DMS79 treated with DMSO at 0.1 percent for 48 hours (cell line): ENCODE results near the gene SAE1.

ENCODE experiments used
- DNase-seq: peaks from one replicate; lab custom pipeline; 2025; lab: John Stamatoyannopoulos, UW

Gene SAE1

GRCh38 chr19:47221080-47221841 is 90.6 kb downstream of the SAE1 start:
- DNase-seq = no peak

DNA sequence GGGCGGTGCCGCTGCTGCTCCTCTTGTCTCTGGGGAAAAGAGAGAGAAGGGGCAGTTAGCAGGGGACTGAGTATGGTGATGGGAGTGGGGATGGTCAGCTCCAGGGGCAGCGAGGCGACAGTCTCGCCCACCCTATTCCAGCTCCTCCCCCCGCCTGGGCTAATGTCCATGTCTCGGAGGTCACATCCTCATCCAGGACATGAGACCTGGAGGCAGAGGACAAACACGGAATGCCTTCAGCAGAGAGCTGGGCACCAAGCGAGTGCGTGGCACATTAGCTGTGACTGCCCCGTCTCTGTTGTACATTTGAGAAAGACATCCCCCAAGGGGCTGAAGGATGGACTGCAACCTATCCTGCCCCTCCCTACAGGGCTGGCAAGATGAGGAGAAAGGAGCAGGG is 91.3 kb downstream of the SAE1 start:
- no peak for DNase-seq

DNA sequence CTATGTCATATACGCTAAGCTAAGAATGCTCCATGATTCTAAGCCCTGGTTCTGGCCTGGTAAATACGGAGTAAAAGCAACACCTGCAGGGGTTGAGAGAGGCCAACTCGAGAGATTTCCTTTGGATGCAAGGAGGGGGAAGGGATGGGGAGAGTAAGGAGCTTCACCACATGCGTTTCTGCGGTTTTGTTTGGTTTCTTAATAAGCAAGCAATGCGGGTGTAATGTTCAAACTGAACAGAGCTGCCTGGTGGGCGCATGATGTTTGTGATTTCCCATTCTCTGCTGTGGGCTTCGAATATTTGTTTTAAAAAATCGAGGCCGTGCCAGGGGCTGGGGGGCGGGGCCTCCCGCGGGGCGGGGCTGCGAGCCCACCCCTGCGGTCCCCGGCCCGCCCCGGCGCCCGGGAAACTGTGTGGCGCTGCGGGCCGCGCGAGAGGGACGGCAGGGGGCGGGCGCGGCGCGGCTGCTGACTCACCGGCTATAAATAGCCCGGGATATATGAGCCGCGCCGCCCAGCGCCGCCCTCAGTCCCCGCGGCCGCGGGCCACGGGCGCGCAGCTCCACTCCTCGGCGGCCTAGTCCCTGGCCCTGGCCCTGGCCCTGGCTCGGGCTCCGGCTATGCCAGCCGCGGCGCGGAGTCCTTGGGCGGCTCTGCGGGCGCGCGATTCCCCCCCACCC is 95.3 kb downstream of the SAE1 start:
- DNase-seq = peak; percentile 79

DNA sequence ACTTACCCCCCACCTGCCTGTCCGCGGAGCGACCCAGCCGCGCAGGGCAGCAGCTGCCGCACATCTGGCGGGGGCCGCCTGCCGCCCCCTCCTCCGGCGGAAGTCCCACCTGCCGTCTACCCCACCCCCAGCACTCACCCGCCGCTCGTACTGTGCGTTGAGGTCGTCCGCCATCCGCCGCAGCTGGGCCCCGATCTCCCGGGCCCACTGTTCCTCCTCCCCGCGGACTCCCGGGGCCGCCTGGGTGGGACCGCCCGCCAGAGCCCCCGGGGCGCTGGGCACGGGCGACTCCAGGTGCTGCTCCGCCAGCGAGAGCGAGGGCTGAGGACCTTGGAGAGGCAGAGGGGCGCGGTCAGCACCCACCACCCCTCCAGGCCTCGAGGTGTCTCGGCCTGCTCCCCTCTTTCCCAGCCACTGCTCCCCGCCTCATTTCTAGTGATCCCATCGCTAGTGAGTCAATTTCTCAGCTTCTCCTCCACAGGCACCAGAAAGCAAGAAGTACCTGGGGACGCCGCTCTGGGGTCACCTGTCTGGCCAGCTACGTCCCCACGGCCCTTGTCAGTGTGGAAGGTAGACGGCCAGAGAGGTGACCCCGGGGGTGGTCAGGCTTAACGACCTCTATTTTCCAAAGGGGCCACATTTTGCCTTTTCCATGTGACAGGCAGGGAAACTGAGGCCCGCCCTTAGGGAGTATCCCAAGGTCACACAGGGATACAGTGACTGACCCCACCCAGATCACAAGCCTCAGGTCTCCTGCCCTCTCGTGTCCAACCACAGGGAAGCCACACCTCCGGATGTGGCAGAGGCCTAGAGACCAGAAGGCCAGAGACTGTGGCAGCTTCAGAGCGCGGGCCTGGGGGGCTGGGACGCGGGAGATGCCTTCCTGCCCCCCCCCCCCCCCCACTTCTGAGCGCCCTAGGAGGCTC is 96.1 kb downstream of the SAE1 start:
- DNase-seq = peak; percentile 54

DNA sequence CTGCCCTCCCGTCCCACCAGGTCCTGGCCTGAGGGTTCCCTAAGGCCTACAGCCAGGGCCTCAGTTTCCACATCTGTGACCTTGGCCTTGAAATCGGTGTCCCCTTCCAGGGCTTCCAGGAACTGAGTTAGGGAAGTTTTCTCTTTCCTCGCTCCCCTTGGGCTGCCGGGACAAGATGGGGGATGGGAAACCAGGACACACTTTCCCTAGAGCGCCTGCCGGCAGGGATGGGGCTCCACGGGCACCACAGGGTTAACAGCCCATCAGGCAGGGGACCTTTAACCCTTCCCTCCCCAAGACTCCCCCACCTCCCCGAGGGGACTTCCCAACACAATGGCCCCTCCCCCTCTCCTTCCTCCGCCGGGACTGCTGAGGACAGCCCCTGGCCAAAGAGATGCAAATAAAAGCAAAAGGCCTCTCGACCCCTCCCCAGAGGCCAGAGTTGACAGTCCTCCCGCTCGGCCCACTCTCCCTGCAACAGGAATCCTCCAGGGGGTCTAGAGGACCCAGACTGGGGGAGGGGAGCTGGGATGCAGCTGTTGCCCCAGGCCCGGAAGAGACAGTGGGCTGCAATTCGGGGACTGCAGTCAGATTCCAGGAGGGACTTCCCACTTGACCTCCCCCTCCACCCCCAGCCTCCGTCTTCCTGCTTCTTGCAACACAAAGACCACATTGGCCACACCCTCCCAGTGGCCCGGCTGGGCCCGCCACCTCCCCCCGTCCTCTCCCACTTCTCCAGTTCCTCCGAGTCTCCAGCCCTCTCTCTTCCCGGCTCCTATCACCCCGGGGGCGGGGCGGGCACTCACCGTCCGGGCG is 96.9 kb downstream of the SAE1 start:
- DNase-seq = peak; percentile 53

- peak; percentile 11 for DNase-seq
Measured at GRCh38 chr19:47228168-47228936, 97.7 kb downstream of the SAE1 start.

- DNase-seq = no peak
Measured at GRCh38 chr19:47228937-47229675, 98.5 kb downstream of the SAE1 start.

DNA sequence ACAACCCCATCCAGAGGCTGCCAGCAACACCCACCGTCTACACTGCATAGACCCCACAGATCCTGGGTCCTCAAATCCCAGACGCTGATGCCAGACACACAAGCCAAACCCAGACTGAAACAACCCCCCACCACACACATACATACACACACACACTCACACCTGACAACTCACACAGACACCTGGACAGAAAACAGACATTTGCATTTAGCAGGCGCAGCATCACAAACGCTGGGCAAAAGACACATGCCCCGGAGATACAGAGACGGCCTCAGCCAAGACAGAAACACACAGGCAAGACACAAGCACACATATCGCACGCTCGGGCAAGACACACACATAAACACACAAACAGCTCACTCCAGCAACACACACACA is 99.0 kb downstream of the SAE1 start:
- peak; percentile 4 for DNase-seq

- DNase-seq = no peak
Measured at GRCh38 chr19:47230054-47230920, 99.7 kb downstream of the SAE1 start.

GRCh38 chr19:47230921-47231214 is 100.2 kb downstream of the SAE1 start, which contains the start of gene BBC3:
BBC3 (minus strand) TSS chr19:47231199; CDS start chr19:47228431, 2,768 bp downstream.
- no peak for DNase-seq

DNA sequence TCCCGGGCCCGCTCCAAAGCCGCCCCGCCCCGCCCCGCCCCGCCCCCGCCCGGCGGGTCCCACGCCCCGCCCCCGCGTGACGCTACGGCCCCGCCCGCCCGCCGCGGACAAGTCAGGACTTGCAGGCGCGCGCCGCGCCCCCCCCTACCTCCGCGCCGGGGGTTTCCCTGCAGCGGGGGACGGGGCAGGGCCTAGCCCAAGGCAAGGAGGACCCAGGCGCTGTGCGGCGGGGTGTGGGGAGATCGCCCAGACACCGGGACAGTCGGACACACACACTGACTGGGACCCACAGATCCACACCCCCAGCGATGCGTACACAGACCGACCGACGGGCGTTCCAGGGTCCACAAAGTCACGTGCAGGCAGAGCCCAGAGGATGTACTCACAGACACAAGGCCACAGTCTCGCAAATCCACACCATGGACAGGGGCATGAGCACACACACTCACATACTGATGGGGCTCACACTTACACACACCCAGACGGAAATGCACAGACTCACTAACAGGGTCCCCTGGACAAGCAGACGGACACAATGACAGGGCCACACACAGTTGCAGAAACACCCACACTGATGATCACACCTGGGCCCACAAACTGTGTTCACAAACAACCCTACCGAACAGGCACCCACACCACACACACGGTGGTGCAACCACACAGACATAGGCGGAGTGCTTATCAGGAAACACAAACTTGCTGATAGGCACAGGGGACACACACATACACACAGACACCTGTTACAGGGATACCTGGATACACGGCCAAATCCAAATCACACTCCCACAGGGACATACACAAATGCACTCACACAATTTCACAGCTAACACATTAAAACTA is 100.8 kb downstream of the SAE1 start:
- peak; percentile 22 for DNase-seq

DNA sequence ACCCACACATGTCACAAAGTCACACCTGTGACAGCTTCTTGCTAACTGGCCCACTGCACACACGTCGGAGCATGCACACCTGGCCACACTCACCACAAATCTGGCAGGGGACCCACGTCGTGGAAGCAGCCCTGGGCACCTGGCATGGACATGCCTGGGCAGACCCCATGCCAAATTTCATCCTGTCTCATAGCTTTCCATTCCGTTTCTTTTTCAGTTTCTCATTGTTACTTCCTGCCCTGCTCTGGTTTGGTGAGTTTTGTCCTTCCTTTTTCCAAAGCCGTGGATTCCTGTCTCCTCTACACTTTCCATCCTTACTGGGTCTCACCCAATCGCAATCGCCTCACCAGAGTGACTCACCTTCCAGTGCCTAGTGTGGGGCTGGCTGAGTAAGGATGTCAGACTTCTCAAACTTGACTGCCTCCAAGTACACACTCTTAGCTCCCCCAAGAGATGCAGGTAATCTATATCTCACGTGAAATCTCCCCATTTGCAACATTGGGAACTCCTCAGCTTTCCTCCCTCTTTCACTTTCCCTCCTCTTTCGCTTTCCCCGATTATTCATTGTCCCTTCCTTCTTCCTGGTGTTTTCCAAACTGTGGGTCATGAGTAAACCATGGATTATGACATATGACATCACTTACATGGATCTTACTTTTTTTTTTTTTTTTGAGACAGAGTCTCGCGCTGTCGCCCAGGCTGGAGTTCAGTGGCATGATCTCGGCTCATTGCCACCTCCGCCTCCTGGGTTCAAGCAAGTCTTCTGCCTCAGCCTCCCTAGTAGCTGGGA is 102.0 kb downstream of the SAE1 start:
- peak; percentile 15 for DNase-seq

DNA sequence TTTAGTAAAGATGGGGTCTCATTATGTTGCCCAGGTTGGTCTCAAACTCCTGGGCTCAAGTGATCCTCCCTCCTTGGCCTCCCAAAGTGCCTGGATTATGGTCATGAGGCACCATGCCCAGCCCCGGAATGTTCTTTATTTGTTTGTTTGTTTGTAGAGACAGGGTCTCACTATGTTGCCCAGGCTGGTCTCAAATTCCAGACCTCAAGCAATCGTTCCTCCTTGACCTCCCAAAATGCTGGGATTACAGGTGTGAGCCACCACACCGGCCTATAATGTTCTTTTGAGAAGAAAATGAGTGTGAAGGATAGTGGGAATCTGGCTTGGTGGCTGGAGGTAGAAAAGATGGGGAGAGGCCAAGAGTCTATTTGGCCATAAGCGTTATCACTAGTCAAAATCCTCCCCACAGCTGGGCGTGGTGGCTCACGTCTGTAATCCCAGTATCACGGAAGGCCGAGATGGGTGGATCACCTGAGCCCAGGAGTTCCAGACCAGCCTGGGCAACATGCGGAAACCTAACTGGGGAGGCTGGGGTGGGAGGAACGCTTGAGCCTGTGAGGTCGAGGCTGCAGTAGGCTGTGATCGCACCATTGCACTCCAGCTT is 105.5 kb downstream of the SAE1 start:
- DNase-seq = no peak

- no peak for DNase-seq
Measured at GRCh38 chr19:47239152-47239551, 108.5 kb downstream of the SAE1 start.

GRCh38 chr19:47239610-47240296 is 109.1 kb downstream of the SAE1 start:
- peak; percentile 55 for DNase-seq

GRCh38 chr19:47240556-47240955 is 109.9 kb downstream of the SAE1 start:
- no peak for DNase-seq
